Left ventricle myocardium inferior (tissue), 1 donor: ENCODE measurements around the gene CKAP4. TPM values are rescaled to one million over a fixed set of nuclear protein-coding genes. Genes with fewer than 3 reads are reported as not detected.

Experiments used
- DNase-seq: peaks from one replicate; pipeline ENCODE4 v3.0.0-alpha.2; 2020
- H3K27ac ChIP-seq: fragments of 200-600 bp; replicated peaks from 2 replicates; pipeline ENCODE4 v1.8.0; 2021
- H3K27me3 ChIP-seq: fragments of 200-600 bp; 2 replicates; pipeline ENCODE4 v1.8.0; 2021; ENCODE audit warnings: low read depth
- H3K36me3 ChIP-seq: fragments of 200-600 bp; 2 replicates; pipeline ENCODE4 v1.8.0; 2021
- H3K4me1 ChIP-seq: fragments of 200-600 bp; 2 replicates; pipeline ENCODE4 v1.8.0; 2021
- H3K4me3 ChIP-seq: fragments of 200-600 bp; 2 replicates; pipeline ENCODE4 v1.8.0; 2021; ENCODE audit warnings: mild to moderate bottlenecking, moderate library complexity
- H3K9me3 ChIP-seq: fragments of 200-600 bp; replicated peaks from 2 replicates; pipeline ENCODE4 v1.8.0; 2021
- CTCF ChIP-seq: fragments of 200-600 bp; IDR thresholded peaks from 2 replicates; pipeline ENCODE4 v1.8.0; 2021; ENCODE audit warnings: antibody characterized with exemption, mild to moderate bottlenecking, borderline replicate concordance
- intact Hi-C: fragments of 100-400 bp; cut with micrococcal nuclease; formaldehyde crosslinking; loops from one replicate; pipeline ENCODE4 v1.11.0; 2022
- total RNA-seq: library from RNA; stranded (reverse); fragmentation: NEBNext Ultra II Directional; extraction: Animal tissue kit (Norgen Biotek cat#: 25700); gene quantifications from one replicate; pipeline ENCODE4 v1.2.1, GENCODE V29; 2021
- donor health status: DM: no; HTN: yes; CAD: no; lungs with severe emphysema.

The CKAP4 gene
- total RNA-seq, 1 donor from 2014 or later, result 51.8 TPM

- Histone ChIP-seq H3K4me1 (peaks cover 4% of the 10 kb centered on the region), H3K27me3 (no peaks in the 10 kb centered on the region), H3K4me3 (no peak overlapping the region), H3K27ac (no peak overlapping the region), H3K9me3 (peaks cover 27% of the 10 kb centered on the region), H3K36me3 (no peaks in the 10 kb centered on the region)
- no peak for DNase-seq
- intact Hi-C loops, result loop anchor here (5.0 kb wide), 1 partner anchor 798 kb away; no protein-coding TSS in a partner anchor
- TF ChIP-seq CTCF, result no peak
Observed at GRCh38 chr12:106220536-106220935, 27.3 kb downstream of the CKAP4 start.

- intact Hi-C loops, result no loop called here
- Histone ChIP-seq H3K27ac (no peak overlapping the region), H3K27me3 (peaks cover 2% of the 10 kb centered on the region), H3K4me3 (no peak overlapping the region), H3K36me3 (no peaks in the 10 kb centered on the region), H3K4me1 (peaks cover 4% of the 10 kb centered on the region), H3K9me3 (peaks cover 27% of the 10 kb centered on the region)
- no peak for DNase-seq
- no peak for TF ChIP-seq CTCF
Observed at GRCh38 chr12:106219043-106219442, 28.8 kb downstream of the CKAP4 start.

- intact Hi-C loops, result no loop called here
- Histone ChIP-seq H3K27me3 (peaks cover 4% of the 10 kb centered on the region), H3K4me3 (no peak overlapping the region)
Observed at GRCh38 chr12:106217706-106218105, 30.1 kb downstream of the CKAP4 start.

GRCh38 chr12:106214571-106214970, 33.2 kb downstream of the CKAP4 start:
- no peak for TF ChIP-seq CTCF
- no peak overlapping the region for H3K27ac ChIP-seq
- peaks cover 27% of the 10 kb centered on the region for H3K9me3 ChIP-seq
- intact Hi-C loops, result no loop called here
- H3K4me1 ChIP-seq, result no peaks in the 10 kb centered on the region
- no peak for DNase-seq
- H3K4me3 ChIP-seq, result no peak overlapping the region
- peaks cover 4% of the 10 kb centered on the region for H3K27me3 ChIP-seq
- no peaks in the 10 kb centered on the region for H3K36me3 ChIP-seq

More at GRCh38 chr12:106217706-106218105, 30.1 kb downstream of the CKAP4 start:
- H3K27ac ChIP-seq, result no peak overlapping the region
- no peaks in the 10 kb centered on the region for H3K36me3 ChIP-seq
- H3K4me1 ChIP-seq, result no peaks in the 10 kb centered on the region
- no peak for DNase-seq
- no peak for TF ChIP-seq CTCF
- peaks cover 27% of the 10 kb centered on the region for H3K9me3 ChIP-seq

GRCh38 chr12:106213662-106214061, 34.2 kb downstream of the CKAP4 start:
- H3K27me3 ChIP-seq, result peaks cover 4% of the 10 kb centered on the region
- H3K9me3 ChIP-seq, result peaks cover 22% of the 10 kb centered on the region
- no peak overlapping the region for H3K27ac ChIP-seq
- no peak for DNase-seq
- H3K4me1 ChIP-seq, result no peaks in the 10 kb centered on the region
- no peaks in the 10 kb centered on the region for H3K36me3 ChIP-seq
- no peak overlapping the region for H3K4me3 ChIP-seq
- TF ChIP-seq CTCF, result no peak
- intact Hi-C loops, result no loop called here
